Coronary artery (tissue), 2 donors: ENCODE data around the gene COX15.

Experiments used
- DNase-seq: peaks from one replicate; pipeline ENCODE4 v3.0.0-alpha.2; 2017; ENCODE audit warnings: low spot score
- H3K27ac ChIP-seq, 2 donors: fragments of 200-600 bp; sonication (generic); one replicate each; pipeline ENCODE4 v1.5.1; 2016 to 2019
- H3K4me3 ChIP-seq: fragments of 200-600 bp; sonication (generic); 2 replicates; pipeline ENCODE4 v1.5.1; 2016; ENCODE audit warnings: mild to moderate bottlenecking, moderate library complexity
- TF ChIP-seq, protein P1 (sequence below): fragments of 200-600 bp; sonication (generic); IDR thresholded peaks from one replicate; pipeline ENCODE4 v1.5.1; 2019; ENCODE audit warnings: antibody characterized with exemption

COX15 gene

DNA sequence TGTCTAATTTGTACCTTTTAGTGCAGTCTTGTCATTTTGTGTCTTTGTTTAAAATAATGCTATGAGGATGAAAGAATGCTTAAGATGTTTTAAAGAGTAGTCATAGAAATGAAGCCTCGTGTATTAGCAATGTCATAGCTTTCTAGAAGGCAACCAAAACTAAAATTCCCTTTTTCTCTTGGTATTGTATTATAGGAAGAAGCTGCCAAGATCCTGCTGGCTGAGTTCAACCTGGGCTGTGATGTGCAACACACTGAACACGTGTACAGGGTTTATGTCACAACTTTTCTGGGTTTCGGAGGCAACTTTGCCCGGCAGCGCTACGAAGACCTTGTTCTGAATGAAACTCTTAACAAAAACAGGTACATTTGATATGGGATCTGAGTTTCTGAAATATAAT, 36.2 kb downstream of the COX15 start:
- no peak for DNase-seq
- Histone ChIP-seq H3K4me3 (no peak overlapping the region), H3K27ac (no peak overlapping the region)
- TF ChIP-seq, protein P1, sequence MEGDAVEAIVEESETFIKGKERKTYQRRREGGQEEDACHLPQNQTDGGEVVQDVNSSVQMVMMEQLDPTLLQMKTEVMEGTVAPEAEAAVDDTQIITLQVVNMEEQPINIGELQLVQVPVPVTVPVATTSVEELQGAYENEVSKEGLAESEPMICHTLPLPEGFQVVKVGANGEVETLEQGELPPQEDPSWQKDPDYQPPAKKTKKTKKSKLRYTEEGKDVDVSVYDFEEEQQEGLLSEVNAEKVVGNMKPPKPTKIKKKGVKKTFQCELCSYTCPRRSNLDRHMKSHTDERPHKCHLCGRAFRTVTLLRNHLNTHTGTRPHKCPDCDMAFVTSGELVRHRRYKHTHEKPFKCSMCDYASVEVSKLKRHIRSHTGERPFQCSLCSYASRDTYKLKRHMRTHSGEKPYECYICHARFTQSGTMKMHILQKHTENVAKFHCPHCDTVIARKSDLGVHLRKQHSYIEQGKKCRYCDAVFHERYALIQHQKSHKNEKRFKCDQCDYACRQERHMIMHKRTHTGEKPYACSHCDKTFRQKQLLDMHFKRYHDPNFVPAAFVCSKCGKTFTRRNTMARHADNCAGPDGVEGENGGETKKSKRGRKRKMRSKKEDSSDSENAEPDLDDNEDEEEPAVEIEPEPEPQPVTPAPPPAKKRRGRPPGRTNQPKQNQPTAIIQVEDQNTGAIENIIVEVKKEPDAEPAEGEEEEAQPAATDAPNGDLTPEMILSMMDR: no peak

DNA sequence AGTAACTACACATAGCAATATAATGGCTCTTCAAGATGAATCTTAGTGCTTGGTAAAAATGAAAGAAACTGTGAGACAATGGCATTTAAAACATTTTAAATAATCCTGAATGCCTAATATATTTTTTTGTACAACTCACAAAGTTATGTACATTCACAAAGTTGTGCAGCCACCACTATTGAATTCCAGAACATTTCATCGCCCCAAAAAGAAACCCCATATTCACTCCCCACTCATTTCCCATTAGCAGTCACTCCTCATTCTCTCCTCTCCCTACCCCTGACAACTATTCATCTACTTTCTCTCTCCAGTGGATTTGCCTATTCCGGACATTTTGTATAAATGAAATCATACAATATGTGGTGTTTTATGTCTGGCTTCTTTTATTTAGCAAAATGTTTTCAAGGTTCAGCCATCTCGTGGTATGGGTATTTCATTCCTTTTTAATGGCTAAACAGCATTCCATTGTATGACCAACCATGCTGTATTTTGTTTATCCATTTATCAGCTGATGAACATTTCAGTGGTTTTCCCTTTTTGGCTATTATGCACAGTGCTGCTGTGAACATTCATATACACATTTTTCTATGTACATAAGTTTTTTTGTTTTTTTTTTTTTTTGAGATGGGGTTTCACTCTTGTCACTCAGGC, 37.9 kb downstream of the COX15 start:
- TF ChIP-seq, protein P1: no peak
- DNase-seq: no peak
- H3K4me3 ChIP-seq: no peak overlapping the region
- no peak overlapping the region for H3K27ac ChIP-seq

DNA sequence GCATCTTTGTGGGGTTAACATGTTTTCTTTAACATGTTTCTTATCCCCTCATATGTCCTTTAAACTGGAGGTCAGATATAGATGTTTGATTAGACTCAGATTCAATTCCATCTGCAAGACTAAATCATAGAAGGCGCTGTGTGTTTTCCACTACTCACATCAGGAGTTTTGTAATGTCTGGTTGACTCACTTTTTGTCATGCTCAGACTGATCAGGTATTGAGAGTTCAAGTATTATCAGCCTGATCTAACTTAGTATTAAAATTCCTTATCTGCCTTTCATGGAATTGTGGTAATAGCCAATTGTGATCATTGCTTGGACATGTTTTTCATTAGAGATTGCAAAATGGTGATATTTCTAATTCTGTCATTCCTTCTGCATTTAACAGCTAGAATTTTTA, 42.5 kb downstream of the COX15 start:
- TF ChIP-seq, protein P1: no peak
- Histone ChIP-seq H3K27ac (no peak overlapping the region), H3K4me3 (no peak overlapping the region)
- no peak for DNase-seq

DNA sequence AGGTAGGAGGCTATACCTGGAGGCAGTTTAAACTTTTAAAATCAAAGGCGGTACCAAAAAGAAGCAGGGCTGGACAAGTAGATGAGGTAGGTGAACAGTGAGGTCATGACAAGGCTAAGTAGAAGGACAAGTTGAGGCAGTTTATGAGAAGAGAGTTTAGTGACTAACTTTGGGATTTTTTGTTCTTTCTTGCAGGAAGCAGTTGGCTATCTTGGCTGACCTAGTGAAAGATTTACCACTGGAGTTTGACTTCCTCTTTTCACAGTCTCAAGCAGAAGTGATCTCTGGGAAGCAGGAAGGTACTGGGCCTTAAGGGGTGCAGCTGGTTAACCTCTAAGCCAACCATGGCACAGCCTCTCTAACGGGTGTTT, 46.3 kb downstream of the COX15 start:
- no peak overlapping the region for H3K4me3 ChIP-seq
- TF ChIP-seq, protein P1: no peak
- DNase-seq: no peak
- no peak overlapping the region for H3K27ac ChIP-seq

GRCh38 chr10:99682752-99683151, 49.2 kb downstream of the COX15 start:
- Histone ChIP-seq H3K27ac (no peak overlapping the region), H3K4me3 (no peak overlapping the region)
- TF ChIP-seq, protein P1: no peak
- DNase-seq: no peak
